ENCODE data around the gene ATG101.

GRCh38 chr12:52046859-52047258 lies 22.9 kb upstream of the ATG101 start:
- TF ChIP-seq CTCF (IDR thresholded peaks at IDR 0.05; ENCODE audit: low read depth, low read length, missing input control) (no peak), ATF3 (IDR thresholded peaks at IDR 0.05) (no peak), FOXA1 (IDR thresholded peaks at IDR 0.05) (no peak)

All from liver (tissue), 3 donors.